NCI-H524 (cell line): Measurements from ENCODE around the gene CCDC88C.
"Not testable (repeated sequence)": the region's sequence is repeated elsewhere in the genome, so short reads cannot be mapped to it uniquely, and the experiment has no call there.

Experiments used
- DNase-seq, 2 experiments: peaks; one replicate each; lab custom pipeline; 2025; lab: John Stamatoyannopoulos, UW

The CCDC88C gene

GRCh38 chr14:91415794-91416743 is 1.6 kb downstream of the CCDC88C start:
- DNase-seq: no peak

DNA sequence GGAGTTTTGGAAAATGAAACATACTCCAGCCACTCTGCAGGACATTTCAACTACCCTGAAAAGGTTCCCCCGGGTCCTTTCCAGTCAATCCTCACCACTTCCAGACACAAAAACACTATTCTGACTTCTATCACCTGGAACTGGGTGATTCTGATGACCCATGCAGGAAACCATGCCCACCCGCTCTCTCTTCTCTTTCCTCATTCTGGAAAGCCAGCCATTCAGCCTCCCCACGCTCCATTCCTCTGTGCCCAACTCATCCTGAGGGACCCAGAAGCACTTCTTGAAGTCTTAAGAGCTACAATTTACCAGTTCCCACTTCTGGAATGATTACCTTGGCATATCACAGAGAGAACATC is 3.2 kb downstream of the CCDC88C start:
- no peak for DNase-seq

GRCh38 chr14:91413547-91414474 is 3.8 kb downstream of the CCDC88C start:
- no peak for DNase-seq

DNA sequence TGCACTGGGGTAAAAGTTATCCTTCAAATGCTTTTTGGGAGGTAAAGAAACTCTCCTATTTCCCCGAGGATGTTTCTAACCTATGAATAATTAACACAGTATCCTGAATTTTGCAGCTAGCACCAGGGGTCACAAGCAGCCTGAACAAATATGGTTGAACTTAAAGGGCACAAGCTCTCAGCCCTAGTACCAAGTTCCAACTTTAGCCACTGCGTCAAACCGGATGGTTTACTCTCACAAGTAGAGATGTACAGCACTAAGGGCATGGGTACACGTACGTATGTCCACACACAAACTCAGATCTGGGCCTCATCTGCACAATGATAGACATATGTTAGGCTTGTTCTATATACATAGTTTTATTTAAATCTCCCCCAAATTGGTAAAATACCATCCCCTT is 4.7 kb downstream of the CCDC88C start:
- DNase-seq: no peak

- no peak for DNase-seq
These were observed 6.7 kb downstream of the CCDC88C start for GRCh38 chr14:91410771-91411536.

GRCh38 chr14:91409928-91410718 is 7.5 kb downstream of the CCDC88C start:
- peak; percentile 42 to 48 for DNase-seq

DNA sequence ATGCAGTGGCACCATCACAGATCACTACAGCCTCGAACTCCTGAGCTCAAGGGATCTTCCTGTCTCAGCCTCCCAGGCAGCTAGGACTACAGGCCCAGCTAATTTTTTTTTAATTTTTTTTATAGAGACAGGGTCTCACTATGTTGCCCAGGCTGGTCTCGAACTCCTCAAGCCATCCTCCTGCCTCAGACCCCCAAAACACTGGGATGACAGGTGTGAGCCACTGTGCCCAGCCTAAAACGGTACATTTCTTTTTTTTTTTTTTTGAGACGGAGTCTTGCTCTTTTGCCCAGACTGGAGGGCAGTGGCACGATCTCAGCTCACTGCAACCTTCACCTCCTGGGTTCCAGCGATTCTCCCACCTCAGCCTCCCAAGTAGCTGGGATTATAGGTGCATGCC is 8.4 kb downstream of the CCDC88C start:
- DNase-seq: not testable (repeated sequence)

DNA sequence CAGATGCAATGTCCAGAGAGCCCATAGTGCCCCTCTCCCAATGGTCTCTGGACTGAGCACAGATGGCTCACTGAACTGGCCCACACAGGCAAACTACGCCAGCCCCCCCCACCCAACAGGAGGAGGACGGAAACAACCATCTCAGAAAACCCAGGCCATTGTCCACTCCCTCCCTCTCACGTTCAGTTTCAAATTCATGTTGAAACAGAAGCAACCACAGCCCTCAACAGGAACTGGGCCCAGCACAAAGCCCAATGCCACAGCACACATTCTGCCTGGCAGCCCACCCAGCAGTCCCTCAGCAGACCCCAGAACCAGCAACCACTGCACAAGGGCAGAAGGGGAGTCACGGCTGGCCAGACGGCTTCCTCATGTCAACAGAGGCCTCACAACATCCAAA is 10.6 kb downstream of the CCDC88C start:
- DNase-seq: no peak

DNA sequence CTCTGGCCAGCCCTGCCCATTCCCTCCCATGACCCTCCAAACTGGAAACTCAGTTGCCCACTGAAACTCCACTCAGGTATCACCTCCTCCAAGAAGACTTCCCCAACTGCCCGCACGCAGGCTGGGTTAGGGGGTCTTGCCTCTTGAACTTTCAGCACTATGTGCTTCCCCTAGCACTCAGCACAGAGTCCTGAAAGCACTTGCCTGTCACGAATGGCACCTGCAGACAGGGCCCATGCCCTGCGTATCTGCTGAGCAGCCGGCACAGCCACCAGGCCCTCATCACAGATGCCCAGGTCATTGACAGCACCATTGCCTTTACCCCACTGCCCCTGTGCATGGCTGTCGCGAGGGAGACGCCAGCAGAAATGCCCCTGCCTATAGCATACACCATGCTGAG is 11.2 kb downstream of the CCDC88C start:
- no peak for DNase-seq

GRCh38 chr14:91405724-91406435 is 11.7 kb downstream of the CCDC88C start:
- no peak for DNase-seq

- no peak for DNase-seq
These were observed 12.3 kb downstream of the CCDC88C start for GRCh38 chr14:91405241-91405721.

GRCh38 chr14:91402771-91403600 is 14.6 kb downstream of the CCDC88C start:
- DNase-seq: no peak

DNA sequence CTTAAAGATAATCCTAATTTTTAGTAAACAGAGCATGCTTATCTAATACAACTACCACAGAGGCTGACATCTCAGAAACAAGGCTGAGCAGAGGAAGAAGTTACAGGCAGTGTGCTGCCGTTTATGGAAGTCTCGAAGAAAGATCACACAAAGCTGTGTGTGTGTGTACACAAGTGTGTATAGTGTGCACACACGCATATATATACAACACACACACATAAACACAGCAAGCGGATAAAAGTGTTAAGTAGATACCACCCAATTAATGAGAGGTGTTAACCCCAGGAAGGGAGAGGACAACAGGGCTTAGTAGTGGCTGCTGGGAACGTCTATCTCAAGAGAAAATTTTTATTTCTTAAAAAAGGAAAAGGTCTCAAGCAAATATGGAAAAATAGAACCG is 15.3 kb downstream of the CCDC88C start:
- no peak for DNase-seq

- DNase-seq: no peak
These were observed 15.9 kb downstream of the CCDC88C start for GRCh38 chr14:91401751-91402150.

- no peak for DNase-seq
These were observed 16.9 kb downstream of the CCDC88C start for GRCh38 chr14:91400696-91401095.

- no peak for DNase-seq
These were observed 17.6 kb downstream of the CCDC88C start for GRCh38 chr14:91399868-91400640.

- DNase-seq: peak in 1 of 2 experiments; percentile 53
These were observed 18.9 kb downstream of the CCDC88C start for GRCh38 chr14:91398707-91399106.

DNA sequence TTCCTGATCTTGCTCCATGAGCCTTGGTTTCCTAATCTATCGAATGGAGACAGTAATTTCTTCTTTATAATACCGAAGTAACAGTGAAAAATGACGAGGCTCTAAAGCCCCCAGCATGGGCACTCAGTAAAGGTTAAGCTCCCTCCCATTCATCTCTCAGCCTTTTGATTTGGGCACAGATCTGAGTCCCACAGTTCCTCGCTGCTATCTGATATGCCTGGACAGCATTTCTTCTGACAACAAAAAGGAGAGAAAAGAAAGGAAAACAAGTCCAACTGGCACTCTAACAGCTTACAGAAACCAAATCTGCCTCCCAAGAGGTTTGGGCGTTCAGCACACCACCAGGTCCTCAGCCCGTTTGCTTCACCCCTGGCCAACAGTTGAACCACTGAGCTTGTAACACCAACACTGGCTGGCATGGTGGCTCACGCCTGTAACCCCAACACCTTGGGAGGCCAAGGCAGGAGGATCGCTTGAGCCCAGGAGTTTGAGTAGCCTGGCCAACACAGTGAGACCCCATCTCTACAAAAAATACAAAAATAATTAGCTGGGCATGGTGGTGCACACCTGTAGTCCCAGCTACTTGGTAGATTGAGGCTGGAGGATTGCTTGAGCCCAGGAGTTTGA is 19.5 kb downstream of the CCDC88C start:
- DNase-seq: no peak
